HG03460 (cell line): ENCODE results near the gene WFDC5.
"Not testable (repeated sequence)": the region's sequence is repeated elsewhere in the genome, so short reads cannot be mapped to it uniquely, and the experiment has no call there.

Source experiments
- ATAC-seq: cut with Tn5 transposase; IDR thresholded peaks from one replicate; pipeline ENCODE4 v1.9.1; 2021; ENCODE audit not compliant: unreplicated experiment

The WFDC5 gene

GRCh38 chr20:45090481-45090880 lies 24.5 kb downstream of the WFDC5 start:
- ATAC-seq = no peak

GRCh38 chr20:45088247-45088646 lies 26.7 kb downstream of the WFDC5 start:
- no peak for ATAC-seq

GRCh38 chr20:45087814-45088213 lies 27.2 kb downstream of the WFDC5 start:
- no peak for ATAC-seq

DNA sequence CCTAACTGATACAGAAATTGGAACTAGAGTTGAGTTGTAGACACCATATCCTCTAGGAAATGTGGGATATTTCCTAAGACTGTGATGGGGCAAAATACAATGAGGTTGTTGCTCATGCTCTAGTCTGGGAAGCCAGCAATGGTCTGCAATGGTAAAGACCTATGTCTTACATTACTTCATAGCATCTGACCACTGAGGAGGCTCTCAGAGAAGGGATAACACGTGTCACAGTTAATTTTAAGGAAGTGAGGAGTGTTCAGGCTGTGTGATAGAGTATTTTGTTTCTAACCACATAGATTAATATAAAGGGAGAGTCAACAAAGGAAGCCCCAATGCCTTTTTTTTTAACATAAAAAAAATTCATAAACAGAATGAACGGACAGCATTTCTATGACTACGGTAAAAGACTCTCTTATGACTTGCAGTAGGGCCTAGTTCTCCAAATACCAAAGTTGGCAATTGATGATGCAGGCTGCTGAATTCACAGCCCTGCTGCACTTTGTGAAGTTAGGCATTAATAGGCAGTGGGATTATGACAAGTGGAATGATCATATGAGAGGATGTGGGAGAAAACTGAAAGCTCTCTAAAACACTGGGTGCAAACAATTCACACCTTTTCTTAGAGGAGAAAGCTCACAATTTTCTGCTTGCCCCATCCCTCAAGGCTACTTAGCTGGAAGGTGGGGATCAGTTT lies 27.7 kb downstream of the WFDC5 start:
- ATAC-seq = no peak

- no peak for ATAC-seq
These were observed 29.1 kb downstream of the WFDC5 start for GRCh38 chr20:45085867-45086266.

- ATAC-seq = no peak
These were observed 29.7 kb downstream of the WFDC5 start for GRCh38 chr20:45085289-45085688.

DNA sequence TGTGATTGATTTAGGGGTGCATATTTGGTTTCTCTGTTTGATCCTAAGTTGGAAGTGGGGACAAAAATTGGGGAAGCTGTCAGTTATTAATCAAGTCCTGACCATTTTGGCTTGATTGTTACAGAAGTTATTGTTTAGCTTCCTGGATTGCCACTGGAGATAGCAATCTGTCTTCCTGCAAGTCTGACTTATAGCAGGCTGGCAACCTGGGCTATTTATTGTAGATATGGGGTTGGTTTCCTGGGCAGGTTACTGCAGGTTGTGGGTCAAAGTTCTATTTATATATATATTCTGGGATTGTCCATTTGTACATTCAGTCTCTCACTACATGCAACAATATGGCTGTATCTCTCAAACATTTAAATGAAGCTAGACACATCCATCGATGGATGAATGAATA lies 31.8 kb downstream of the WFDC5 start:
- ATAC-seq = no peak

DNA sequence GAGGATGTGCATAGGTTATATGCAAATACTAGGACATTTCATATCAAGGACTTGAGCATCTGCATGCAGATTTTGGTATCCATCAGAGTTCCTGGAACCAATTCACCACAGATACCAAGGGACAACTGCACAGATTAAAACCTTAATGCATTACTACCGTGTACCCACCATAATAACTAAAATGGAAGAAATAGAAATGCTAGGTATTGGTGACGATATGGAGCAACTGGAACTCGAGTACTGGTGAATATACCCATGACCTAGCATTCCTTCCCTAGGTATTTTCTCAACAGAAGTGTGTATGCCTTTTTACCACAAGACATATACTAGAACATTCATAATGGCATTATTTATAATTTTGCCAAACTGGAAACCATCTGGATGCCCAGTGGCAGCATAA lies 32.5 kb downstream of the WFDC5 start:
- ATAC-seq = no peak

DNA sequence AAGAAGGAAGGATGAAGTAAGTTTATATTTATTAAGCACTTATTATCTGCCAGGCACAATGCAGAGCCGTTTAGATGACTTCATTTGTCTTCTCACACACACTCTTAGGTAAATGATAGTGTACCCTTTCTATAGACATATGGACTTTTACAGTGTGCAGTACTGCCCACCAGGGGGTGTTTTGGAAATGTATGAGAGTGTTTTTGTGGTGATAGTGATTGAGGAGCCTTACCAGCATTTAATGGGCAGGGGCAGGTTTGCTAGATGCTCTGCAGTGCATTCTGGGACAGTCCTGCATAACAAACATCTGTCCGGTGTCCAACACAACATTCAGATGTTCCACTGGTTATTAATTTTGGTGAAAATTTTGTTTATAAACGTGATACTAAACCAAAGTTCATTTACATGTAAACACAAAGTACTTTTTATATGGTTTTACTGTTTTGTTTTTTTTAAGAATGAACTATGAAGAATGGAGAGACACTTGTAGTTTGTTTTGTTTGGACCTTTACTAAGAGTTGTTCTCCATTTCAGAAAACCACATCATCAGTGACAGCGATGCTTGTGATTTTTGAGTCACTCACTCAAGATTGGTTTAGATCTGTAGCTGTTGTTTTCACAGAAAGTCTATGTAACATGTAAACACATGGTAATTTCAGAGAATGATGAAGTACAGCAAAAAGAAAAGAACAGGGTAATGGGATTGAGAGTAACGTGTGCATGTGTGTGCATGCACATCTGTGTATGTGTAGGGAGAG lies 33.9 kb downstream of the WFDC5 start:
- no peak for ATAC-seq

- no peak for ATAC-seq
These were observed 37.4 kb downstream of the WFDC5 start for GRCh38 chr20:45077559-45077958.

GRCh38 chr20:45073221-45073620 lies 41.8 kb downstream of the WFDC5 start:
- no peak for ATAC-seq

DNA sequence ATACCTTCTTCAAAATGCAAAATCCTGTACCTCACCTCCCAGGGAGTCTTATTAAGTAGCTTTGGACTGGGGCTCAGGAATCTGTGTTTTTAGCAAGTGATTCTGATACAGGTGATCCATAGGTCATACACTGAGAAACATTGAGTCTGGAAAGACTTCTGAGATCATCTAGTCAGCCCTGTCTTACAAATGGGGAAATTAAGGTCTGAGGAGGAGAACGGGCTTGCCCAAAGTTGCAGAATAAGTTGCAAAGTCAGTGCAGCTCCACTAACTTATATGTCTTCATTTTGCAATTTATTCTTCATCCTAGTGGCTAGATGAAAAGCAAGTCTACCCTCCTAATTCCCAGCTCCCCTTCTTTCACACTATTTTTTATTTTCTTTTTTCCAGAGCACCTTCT lies 42.9 kb downstream of the WFDC5 start:
- no peak for ATAC-seq

GRCh38 chr20:45070932-45071632 lies 43.9 kb downstream of the WFDC5 start:
- no peak for ATAC-seq

GRCh38 chr20:45069261-45069660 lies 45.7 kb downstream of the WFDC5 start:
- ATAC-seq = no peak

DNA sequence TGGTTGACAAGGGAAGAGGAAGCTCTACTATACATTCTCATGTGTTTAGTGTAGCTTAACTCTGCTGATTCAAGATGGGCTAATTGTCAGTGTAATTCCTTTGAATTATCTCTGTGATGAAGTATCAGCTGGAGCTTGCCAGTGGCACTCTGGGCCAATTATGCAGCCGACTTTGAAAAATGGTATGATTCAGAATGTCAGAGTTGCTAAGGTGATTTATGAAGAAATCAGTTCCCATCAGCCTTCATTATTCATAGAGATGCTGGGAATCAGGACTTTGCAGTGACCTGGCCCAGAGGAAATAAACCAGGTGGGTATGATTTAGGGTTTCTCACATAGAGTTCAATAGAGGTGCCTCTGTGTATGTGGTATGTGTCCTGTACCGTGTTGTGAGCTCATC lies 47.4 kb downstream of the WFDC5 start:
- no peak for ATAC-seq

GRCh38 chr20:45067087-45067486 lies 47.9 kb downstream of the WFDC5 start:
- ATAC-seq = no peak

- ATAC-seq = no peak
These were observed 48.6 kb downstream of the WFDC5 start for GRCh38 chr20:45066372-45066771.

GRCh38 chr20:45064812-45065211 lies 50.2 kb downstream of the WFDC5 start:
- no peak for ATAC-seq

- ATAC-seq = not testable (repeated sequence)
These were observed 51.9 kb downstream of the WFDC5 start for GRCh38 chr20:45063107-45063506.

- ATAC-seq = no peak
These were observed 53.7 kb downstream of the WFDC5 start for GRCh38 chr20:45061244-45061643.

DNA sequence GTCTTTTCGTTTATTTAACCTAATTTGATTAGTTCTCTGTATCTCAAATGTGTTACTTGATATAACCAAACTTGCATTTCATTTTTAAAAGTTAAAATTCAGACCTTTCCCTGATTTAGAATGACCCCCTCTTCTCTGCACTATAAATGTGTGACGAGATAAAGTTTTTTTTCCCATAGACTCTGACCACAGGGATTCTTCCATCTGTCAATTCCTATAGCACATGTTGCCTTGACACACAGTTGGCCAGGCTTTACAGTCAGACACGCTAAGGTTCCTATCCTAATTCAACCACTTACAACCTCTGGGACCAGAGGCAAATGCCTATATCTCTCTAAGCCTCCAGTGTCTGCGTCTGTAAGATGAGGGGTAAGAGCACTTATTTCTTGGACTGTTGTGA lies 54.7 kb downstream of the WFDC5 start:
- no peak for ATAC-seq
